Colonic mucosa (tissue), 4 donors: ENCODE measurements around the gene SYNJ2. TPM values are rescaled to one million over a fixed set of nuclear protein-coding genes. Genes with fewer than 3 reads are reported as not detected.

Source experiments
- DNase-seq: peaks from one replicate; pipeline ENCODE4 v3.0.0-alpha.2; 2020
- H3K27ac ChIP-seq: fragments of 200-600 bp; one replicate; pipeline ENCODE4 v1.8.0; 2021
- H3K27me3 ChIP-seq: fragments of 200-600 bp; one replicate; pipeline ENCODE4 v1.8.0; 2021
- H3K36me3 ChIP-seq: fragments of 200-600 bp; one replicate; pipeline ENCODE4 v1.8.0; 2021
- H3K4me1 ChIP-seq: fragments of 200-600 bp; one replicate; pipeline ENCODE4 v1.8.0; 2021; ENCODE audit warnings: mild to moderate bottlenecking
- H3K4me3 ChIP-seq: fragments of 200-600 bp; one replicate; pipeline ENCODE4 v1.8.0; 2021
- H3K9ac ChIP-seq, 2 donors: one replicate each; pipeline ENCODE4 v1.7.0; 2013; ENCODE audit warnings: control low read depth in 2 of 2, low read depth in 2 of 2, low read length in 2 of 2
- H3K9me3 ChIP-seq: fragments of 200-600 bp; one replicate; pipeline ENCODE4 v1.8.0; 2021
- intact Hi-C: fragments of 100-400 bp; cut with DNase I; formaldehyde crosslinking; loops from one replicate; pipeline ENCODE4 v1.14.1; 2022
- total RNA-seq, 2 donors: library from RNA; stranded (reverse); fragmentation: NEBNext Ultra II Directional in 1 of 2; extraction: Animal tissue kit (Norgen Biotek cat#: 25700) in 1 of 2; gene quantifications; one replicate each; pipeline ENCODE4 v1.2.1, GENCODE V29; 2021
- TF ChIP-seq, protein P1 (sequence below): fragments of 200-600 bp; IDR thresholded peaks from one replicate; pipeline ENCODE4 v1.8.0; 2022; ENCODE audit warnings: antibody characterized with exemption, mild to moderate bottlenecking
- donor health status: healthy.
- donor health status: DM: no; HTN: no; CAD: no.
- donor health status: DM: no; HTN: no; CAD: no.

The SYNJ2 gene
- total RNA-seq, 2 donors from 2014 or later = 46.0 to 53.5 TPM

DNA sequence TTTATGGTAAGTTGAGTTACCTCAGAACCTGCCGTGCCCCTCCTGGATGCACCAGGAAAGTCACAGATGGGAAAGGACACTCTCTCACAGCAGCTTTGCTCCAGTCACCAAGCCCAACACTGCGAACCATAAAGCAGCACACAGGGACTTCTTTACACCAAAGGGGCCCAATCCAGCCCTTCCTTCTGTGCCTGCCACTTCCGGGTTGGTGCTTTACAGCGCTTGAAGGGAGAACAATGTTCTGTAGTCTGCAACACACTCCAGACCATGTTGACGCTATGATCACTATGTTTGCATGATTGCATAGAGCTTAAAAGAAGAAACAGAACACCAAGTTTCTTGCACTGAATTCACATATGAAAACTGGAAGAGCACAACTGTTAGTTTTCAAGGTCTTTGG is 129.3 kb downstream of the SYNJ2 start:
- no peaks in the 10 kb centered on the region for H3K4me1 ChIP-seq
- H3K9me3 ChIP-seq = no peaks in the 10 kb centered on the region
- H3K9ac ChIP-seq = no peak overlapping the region
- DNase-seq = no peak
- H3K27me3 ChIP-seq = no peaks in the 10 kb centered on the region
- intact Hi-C loops = no loop called here
- no peak overlapping the region for H3K4me3 ChIP-seq
- no peaks in the 10 kb centered on the region for H3K36me3 ChIP-seq
- TF ChIP-seq, protein P1, sequence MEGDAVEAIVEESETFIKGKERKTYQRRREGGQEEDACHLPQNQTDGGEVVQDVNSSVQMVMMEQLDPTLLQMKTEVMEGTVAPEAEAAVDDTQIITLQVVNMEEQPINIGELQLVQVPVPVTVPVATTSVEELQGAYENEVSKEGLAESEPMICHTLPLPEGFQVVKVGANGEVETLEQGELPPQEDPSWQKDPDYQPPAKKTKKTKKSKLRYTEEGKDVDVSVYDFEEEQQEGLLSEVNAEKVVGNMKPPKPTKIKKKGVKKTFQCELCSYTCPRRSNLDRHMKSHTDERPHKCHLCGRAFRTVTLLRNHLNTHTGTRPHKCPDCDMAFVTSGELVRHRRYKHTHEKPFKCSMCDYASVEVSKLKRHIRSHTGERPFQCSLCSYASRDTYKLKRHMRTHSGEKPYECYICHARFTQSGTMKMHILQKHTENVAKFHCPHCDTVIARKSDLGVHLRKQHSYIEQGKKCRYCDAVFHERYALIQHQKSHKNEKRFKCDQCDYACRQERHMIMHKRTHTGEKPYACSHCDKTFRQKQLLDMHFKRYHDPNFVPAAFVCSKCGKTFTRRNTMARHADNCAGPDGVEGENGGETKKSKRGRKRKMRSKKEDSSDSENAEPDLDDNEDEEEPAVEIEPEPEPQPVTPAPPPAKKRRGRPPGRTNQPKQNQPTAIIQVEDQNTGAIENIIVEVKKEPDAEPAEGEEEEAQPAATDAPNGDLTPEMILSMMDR = no peak
- no peak overlapping the region for H3K27ac ChIP-seq

DNA sequence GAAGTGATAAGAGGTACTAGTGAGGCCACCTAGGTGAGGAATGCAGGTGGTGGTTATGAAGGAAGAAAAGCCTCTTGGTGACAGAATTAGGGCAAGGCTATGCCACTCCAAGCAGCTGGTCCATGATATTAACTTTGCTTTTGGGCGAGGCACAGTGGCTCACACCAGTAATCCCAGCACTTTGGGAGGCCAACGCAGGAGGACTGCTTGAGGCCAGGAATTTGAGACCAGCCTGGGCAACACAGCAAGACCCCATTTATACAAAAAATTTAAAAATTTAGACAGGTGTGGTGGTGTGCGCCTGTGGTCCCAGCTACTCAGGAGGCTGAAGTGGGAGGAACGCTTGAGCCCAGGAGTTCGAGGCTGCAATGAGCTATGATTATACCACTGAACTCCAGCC is 130.3 kb downstream of the SYNJ2 start:
- intact Hi-C loops = no loop called here
- Histone ChIP-seq H3K4me3 (no peak overlapping the region), H3K27me3 (no peaks in the 10 kb centered on the region), H3K9me3 (no peaks in the 10 kb centered on the region), H3K4me1 (no peaks in the 10 kb centered on the region), H3K9ac (no peak overlapping the region), H3K36me3 (no peaks in the 10 kb centered on the region), H3K27ac (no peak overlapping the region)
- TF ChIP-seq, protein P1 = no peak
- no peak for DNase-seq

DNA sequence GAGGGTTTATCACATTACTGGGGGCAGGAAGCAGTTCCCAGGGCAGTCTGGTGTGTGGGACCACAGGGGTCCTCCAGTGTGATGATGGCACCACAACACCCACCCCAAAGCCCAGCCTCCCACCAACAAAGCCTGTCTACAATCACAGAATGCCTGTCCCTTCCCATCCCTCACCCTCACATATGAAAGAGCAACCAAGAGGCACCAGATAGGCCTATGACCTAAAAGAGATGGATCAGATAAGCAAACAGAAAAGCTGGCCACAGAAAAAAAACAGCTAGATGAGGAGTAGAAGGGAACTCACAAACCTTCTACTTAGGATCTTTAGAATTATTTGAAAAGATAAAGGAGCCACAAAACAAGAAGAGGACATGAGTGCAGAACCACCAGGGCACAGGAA is 132.1 kb downstream of the SYNJ2 start:
- H3K4me1 ChIP-seq = no peaks in the 10 kb centered on the region
- DNase-seq = no peak
- H3K36me3 ChIP-seq = no peaks in the 10 kb centered on the region
- H3K27ac ChIP-seq = no peak overlapping the region
- H3K27me3 ChIP-seq = no peaks in the 10 kb centered on the region
- H3K4me3 ChIP-seq = no peak overlapping the region
- intact Hi-C loops = no loop called here
- TF ChIP-seq, protein P1 = no peak
- H3K9me3 ChIP-seq = no peaks in the 10 kb centered on the region
- no peak overlapping the region for H3K9ac ChIP-seq

DNA sequence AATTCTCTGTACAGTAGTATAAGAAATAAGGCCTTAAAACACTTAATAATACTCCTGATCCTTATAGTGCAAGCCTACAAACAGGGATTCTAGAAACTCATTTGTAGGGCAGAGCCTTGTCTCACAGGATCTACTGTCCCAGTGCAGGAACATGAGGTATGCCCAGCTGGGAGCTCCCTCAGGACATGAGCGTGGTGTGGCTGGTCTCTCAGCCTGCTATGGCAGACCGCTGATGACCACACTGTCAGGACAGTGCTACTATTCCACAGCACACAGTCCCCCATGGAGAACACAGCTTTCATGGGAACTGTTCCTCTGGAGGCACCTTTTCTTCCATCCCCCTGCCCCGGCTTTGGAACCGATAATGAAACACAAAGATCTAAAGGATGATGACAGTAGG is 133.4 kb downstream of the SYNJ2 start:
- intact Hi-C loops = no loop called here
- H3K27ac ChIP-seq = no peak overlapping the region
- no peaks in the 10 kb centered on the region for H3K9me3 ChIP-seq
- DNase-seq = no peak
- no peak overlapping the region for H3K9ac ChIP-seq
- H3K4me1 ChIP-seq = no peaks in the 10 kb centered on the region
- H3K4me3 ChIP-seq = no peak overlapping the region
- TF ChIP-seq, protein P1 = no peak
- no peaks in the 10 kb centered on the region for H3K27me3 ChIP-seq
- H3K36me3 ChIP-seq = no peaks in the 10 kb centered on the region

DNA sequence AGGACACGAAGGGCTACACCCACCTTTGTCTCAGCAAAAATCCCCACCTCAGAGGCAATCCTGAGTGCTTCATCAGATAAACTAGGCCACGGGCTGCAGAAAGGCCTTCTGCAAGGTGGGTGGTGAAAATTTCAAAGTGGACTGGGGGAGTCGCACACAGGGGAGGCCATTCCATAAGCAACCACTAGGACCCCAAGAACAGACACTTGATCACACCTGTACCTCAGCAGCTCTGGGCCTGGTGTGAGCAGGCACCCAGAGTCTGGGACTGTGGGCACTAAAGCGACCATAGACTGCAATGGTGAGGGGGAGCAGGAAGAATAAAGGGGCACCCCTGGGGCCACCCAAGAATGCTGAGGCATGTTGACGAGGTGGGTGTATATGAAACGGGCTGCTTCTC is 133.8 kb downstream of the SYNJ2 start:
- no peak overlapping the region for H3K9ac ChIP-seq
- H3K36me3 ChIP-seq = no peaks in the 10 kb centered on the region

More for the DNA sequence above, 133.8 kb downstream of the SYNJ2 start:
- Histone ChIP-seq H3K27ac (no peak overlapping the region), H3K27me3 (no peaks in the 10 kb centered on the region), H3K4me3 (no peak overlapping the region), H3K4me1 (no peaks in the 10 kb centered on the region), H3K9me3 (no peaks in the 10 kb centered on the region)
- no peak for DNase-seq
- TF ChIP-seq, protein P1 = no peak
- intact Hi-C loops = no loop called here
